GM18907 (cell line): ENCODE measurements around the gene RIN3.
A peak's percentile ranks its signal among the peaks of the same experiment; 100 is the strongest.

Experiments used
- ATAC-seq: cut with Tn5 transposase; IDR thresholded peaks from one replicate; pipeline ENCODE4 v1.9.1; 2021; ENCODE audit warnings: mild to moderate bottlenecking, moderate library complexity; ENCODE audit not compliant: unreplicated experiment

The RIN3 gene

GRCh38 chr14:92704036-92704804 lies 190.6 kb downstream of the RIN3 start:
- ATAC-seq: peak; percentile 95

- ATAC-seq: no peak
Observed at GRCh38 chr14:92704821-92705220, 191.2 kb downstream of the RIN3 start.

- ATAC-seq: no peak
Observed at GRCh38 chr14:92706386-92706785, 192.8 kb downstream of the RIN3 start.

DNA sequence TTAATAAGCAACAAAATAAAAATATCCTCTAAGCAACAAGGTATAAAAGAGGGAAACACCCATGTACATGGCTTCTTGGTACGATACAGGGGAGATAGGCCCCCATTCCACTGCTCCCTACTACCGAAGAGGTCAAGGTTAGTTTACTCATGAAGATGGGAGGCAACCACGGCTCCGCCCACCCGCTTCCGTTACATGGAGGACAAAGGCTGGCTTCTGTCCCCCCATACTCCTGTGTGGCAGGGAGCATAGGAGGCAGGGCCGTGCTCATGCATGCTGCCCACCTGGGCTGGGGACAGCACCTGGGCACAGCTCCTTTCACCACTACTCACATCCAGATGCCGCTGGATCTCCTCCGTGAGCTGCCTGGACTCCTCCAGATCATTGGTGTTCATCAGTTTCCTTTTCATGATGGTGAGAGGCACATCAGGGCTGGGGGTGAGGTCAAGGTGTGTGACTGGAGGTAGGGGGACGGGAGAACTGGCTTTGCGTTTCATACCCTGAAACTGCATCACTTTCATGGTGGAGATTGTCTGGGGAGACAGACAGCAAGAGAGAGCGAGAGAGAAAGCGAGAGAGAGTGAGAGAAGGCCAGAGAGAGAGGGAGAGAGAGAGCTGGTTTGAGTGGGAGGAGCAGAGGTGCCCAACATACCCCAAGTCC lies 195.9 kb downstream of the RIN3 start:
- ATAC-seq: no peak

- ATAC-seq: no peak
Observed at GRCh38 chr14:92710001-92710341, 196.4 kb downstream of the RIN3 start.

- ATAC-seq: no peak
Observed at GRCh38 chr14:92711976-92712653, 198.5 kb downstream of the RIN3 start.

DNA sequence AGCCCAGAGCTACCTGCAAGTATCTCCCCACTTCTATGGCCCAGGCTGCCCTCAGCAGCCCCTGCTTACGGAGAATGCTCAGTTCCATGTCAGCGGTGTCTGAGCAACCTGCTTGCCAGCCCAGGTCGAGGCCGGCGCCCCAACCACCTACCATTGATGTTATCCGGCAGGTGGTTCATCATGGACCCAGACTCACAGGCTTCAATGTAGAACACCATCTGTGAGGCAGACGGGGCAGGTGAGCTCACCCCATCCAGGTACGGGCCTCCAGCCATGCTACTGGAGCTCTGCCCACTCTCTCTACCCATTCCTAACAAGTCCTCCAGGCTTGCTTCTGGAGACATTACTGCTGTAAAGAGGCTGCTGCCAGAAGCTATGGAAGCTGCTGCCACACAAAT lies 199.1 kb downstream of the RIN3 start:
- ATAC-seq: no peak

GRCh38 chr14:92714739-92715307 lies 201.2 kb downstream of the RIN3 start:
- peak; percentile 61 for ATAC-seq

DNA sequence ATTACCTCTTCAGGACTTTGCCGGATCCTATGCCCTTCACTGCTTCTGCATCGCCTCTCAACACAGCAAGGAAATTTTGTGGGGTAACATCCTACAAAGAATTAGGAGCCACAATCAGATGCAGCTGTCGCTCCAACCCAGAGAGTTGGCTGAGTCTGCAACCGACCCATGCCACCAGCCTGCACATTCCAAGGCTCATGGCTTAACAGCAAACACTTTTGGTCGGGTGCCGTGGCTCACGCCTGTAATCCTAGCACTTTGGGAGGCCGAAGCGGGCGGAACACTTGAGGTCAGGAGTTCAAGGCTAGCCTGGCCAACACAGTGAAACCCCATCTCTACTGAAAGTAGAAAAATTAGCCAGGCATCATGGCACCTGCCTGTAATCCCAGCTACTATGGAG lies 202.6 kb downstream of the RIN3 start:
- ATAC-seq: no peak

GRCh38 chr14:92717571-92718042 lies 204.0 kb downstream of the RIN3 start:
- ATAC-seq: no peak

DNA sequence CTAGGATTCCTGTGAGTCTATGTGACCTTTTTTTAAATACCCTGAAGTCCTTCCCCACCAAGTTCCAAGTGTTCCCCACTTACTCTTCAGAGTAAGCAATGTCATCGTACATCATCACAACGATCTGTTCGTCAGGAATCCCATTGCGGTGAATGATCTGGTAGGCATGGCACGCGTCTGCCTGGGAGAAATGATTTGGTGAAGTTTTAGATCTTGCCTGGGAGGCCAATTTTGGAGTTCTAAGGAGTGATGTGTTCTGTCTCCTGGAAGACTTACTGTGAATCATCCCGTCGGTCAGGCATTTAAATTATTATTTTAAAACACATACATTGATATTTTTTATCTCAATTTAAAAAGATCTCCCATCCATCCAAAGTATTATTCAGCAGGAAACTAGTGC lies 205.1 kb downstream of the RIN3 start:
- no peak for ATAC-seq

DNA sequence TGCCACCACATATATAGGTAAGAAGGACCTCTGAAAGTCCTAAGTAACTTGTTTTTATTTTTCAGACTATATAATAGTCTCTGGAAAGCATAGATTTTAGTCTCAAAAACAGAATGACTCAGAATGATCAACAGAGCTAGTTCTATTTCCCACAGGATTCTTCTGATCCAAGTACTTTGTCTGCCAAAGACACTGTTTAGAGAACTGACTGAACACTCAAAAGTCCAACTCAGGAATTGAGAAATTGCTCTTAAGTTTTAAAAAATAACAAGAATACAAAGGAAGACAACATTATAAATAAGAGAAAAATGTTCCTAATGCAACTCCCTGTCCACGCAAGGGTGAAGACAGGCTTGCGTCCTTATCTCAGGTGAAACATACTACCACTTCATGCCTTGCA lies 205.8 kb downstream of the RIN3 start:
- ATAC-seq: no peak

GRCh38 chr14:92719890-92720323 lies 206.3 kb downstream of the RIN3 start:
- ATAC-seq: no peak

GRCh38 chr14:92724516-92725340 lies 211.1 kb downstream of the RIN3 start:
- ATAC-seq: no peak

DNA sequence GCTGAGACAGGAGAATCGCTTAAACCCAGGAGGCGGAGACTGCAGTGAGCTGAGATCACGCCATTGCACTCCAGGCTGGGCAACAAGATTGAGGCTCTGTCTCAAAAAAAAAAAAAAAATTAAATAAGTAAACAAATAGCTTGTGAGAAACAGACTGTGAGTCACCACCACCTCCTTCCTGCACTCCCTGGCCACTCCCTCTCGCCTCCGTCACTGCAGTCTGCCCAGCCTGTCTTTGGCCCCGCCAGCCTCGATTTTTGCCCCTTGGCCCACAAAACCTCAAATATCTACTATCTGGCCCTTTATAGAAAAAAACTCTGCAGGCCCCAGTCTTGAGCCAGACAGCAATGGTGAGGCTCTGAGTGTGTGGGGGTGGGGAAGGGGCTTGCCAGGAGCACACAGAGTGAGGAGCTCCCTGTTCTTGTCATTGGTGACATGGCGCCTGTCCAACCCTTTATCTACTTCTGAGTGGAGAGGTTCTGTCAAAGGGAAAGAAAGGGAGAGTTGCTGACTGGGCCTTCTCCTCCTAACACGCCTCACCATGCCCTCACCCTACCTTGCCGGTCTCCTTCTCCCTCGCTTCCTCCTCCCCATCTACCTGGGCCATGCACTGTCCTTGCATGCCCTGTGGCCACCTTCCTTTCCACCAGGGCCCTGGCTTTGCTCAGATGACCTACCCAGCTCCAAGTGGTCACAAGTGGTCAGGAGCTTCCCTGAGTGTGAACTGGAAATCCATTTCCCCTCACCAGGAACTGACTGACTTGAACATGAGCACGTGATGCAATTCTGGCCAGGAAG lies 212.8 kb downstream of the RIN3 start:
- no peak for ATAC-seq

- no peak for ATAC-seq
Observed at GRCh38 chr14:92726933-92727262, 213.3 kb downstream of the RIN3 start.

- ATAC-seq: no peak
Observed at GRCh38 chr14:92728759-92729364, 215.3 kb downstream of the RIN3 start.

GRCh38 chr14:92729634-92730358 lies 216.2 kb downstream of the RIN3 start:
- ATAC-seq: peak; percentile 83

GRCh38 chr14:92731622-92732115 lies 218.1 kb downstream of the RIN3 start:
- no peak for ATAC-seq
